Measurements from ENCODE around the gene SERINC5.

GRCh38 chr5:80067016-80067415 is 188.8 kb downstream of the SERINC5 start:
- TF ChIP-seq EZH2 (IDR thresholded peaks at IDR 0.05) (no peak), POLR2AphosphoS5 (IDR thresholded peaks at IDR 0.05; ENCODE audit: borderline replicate concordance, low read depth, low read length) (no peak)
